SK-N-SH treated with all-trans-retinoic acid at 6 μM for 48 hours (cell line): ENCODE data around the gene SMIM24.

Source experiments
- ATAC-seq: fragments of 200-7000 bp; cut with Tn5 transposase; 3 replicates; pipeline ENCODE4 v1.9.1; 2020; ENCODE audit warnings: mild to moderate bottlenecking, moderate library complexity
- ARNTL ChIP-seq: fragments of 450-650 bp; formaldehyde crosslinking; IDR thresholded peaks from 2 replicates; pipeline ENCODE4 v1.5.0; 2020; ENCODE audit warnings: low read depth, mild to moderate bottlenecking, moderate library complexity, borderline replicate concordance
- BACH2 ChIP-seq: fragments of 250-450 bp; sonication (Bioruptor Pico); IDR thresholded peaks from 2 replicates; pipeline ENCODE4 v1.9.0; 2021; ENCODE audit warnings: mild to moderate bottlenecking, borderline replicate concordance
- CREB5 ChIP-seq: fragments of 250-450 bp; sonication (Bioruptor Pico); IDR thresholded peaks from 2 replicates; pipeline ENCODE4 v1.5.1; 2020; ENCODE audit warnings: low read depth, mild to moderate bottlenecking, moderate library complexity
- CSDC2 ChIP-seq: fragments of 250-450 bp; sonication (Bioruptor Pico); IDR thresholded peaks from 2 replicates; pipeline ENCODE4 v1.5.0; 2020; ENCODE audit warnings: mild to moderate bottlenecking, moderate library complexity
- CSRNP3 ChIP-seq: fragments of 250-450 bp; sonication (Bioruptor Pico); IDR thresholded peaks from 2 replicates; pipeline ENCODE4 v1.5.1; 2021; ENCODE audit warnings: mild to moderate bottlenecking, moderate library complexity
- GLIS3 ChIP-seq: fragments of 250-450 bp; sonication (Bioruptor Pico); IDR thresholded peaks from 2 replicates; pipeline ENCODE4 v1.5.0; 2020; ENCODE audit warnings: mild to moderate bottlenecking, moderate library complexity
- ISL1 ChIP-seq: fragments of 250-450 bp; sonication (Bioruptor Pico); IDR thresholded peaks from 2 replicates; pipeline ENCODE4 v2.1.2; 2022; ENCODE audit warnings: mild to moderate bottlenecking, moderate library complexity
- PATZ1 ChIP-seq: fragments of 250-450 bp; sonication (Bioruptor Pico); IDR thresholded peaks from 2 replicates; pipeline ENCODE4 v1.8.0; 2020; ENCODE audit warnings: mild to moderate bottlenecking, moderate library complexity, borderline replicate concordance
- POU6F1 ChIP-seq: fragments of 250-450 bp; sonication (Bioruptor Pico); IDR thresholded peaks from 2 replicates; pipeline ENCODE4 v1.8.0; 2021; ENCODE audit warnings: low read depth, mild to moderate bottlenecking, moderate library complexity, borderline replicate concordance
- PPARA ChIP-seq: fragments of 250-450 bp; sonication (Bioruptor Pico); IDR thresholded peaks from 2 replicates; pipeline ENCODE4 v1.5.0; 2020; ENCODE audit warnings: mild to moderate bottlenecking, borderline replicate concordance
- TCF4 ChIP-seq: fragments of 250-450 bp; sonication (Bioruptor Pico); IDR thresholded peaks from 2 replicates; pipeline ENCODE4 v1.8.0; 2021; ENCODE audit warnings: mild to moderate bottlenecking, moderate library complexity, borderline replicate concordance
- TOX ChIP-seq: fragments of 250-450 bp; sonication (Bioruptor Pico); IDR thresholded peaks from 2 replicates; pipeline ENCODE4 v1.8.0; 2021; ENCODE audit warnings: mild to moderate bottlenecking, moderate library complexity, borderline replicate concordance
- ZC3H10 ChIP-seq: fragments of 250-450 bp; sonication (Bioruptor Pico); IDR thresholded peaks from 2 replicates; pipeline ENCODE4 v1.5.1; 2021; ENCODE audit warnings: mild to moderate bottlenecking, moderate library complexity
- ZFP3 ChIP-seq: fragments of 250-450 bp; sonication (Bioruptor Pico); IDR thresholded peaks from 2 replicates; pipeline ENCODE4 v1.5.0; 2020; ENCODE audit warnings: mild to moderate bottlenecking, moderate library complexity
- ZFP30 ChIP-seq: fragments of 450-650 bp; formaldehyde crosslinking; IDR thresholded peaks from 2 replicates; pipeline ENCODE4 v1.5.0; 2022; ENCODE audit warnings: mild to moderate bottlenecking, moderate library complexity
- ZNF565 ChIP-seq: fragments of 450-650 bp; formaldehyde crosslinking; conservative IDR thresholded peaks from 2 replicates; pipeline ENCODE4 v1.5.0; 2020; ENCODE audit warnings: low read depth, mild to moderate bottlenecking, moderate library complexity
- ZNF8 ChIP-seq: fragments of 450-650 bp; formaldehyde crosslinking; IDR thresholded peaks from 2 replicates; pipeline ENCODE4 v1.5.0; 2020; ENCODE audit warnings: mild to moderate bottlenecking, moderate library complexity

The SMIM24 gene

GRCh38 chr19:3475449-3475848 is 4.9 kb downstream of the SMIM24 start:
- no peak for ATAC-seq
- TF ChIP-seq ARNTL (CRISPR knock-in tag) = no peak
- TF ChIP-seq ZFP30 (CRISPR knock-in tag) = no peak
- TF ChIP-seq GLIS3 = no peak
- no peak for TF ChIP-seq ZFP3 (CRISPR knock-in tag)
- TF ChIP-seq CREB5 (CRISPR knock-in tag) = no peak
- TF ChIP-seq PPARA (CRISPR knock-in tag) = no peak
- TF ChIP-seq ZNF565 (CRISPR knock-in tag) = no peak
- no peak for TF ChIP-seq BACH2 (CRISPR knock-in tag)
- TF ChIP-seq CSRNP3 (CRISPR knock-in tag) = no peak
- TF ChIP-seq TCF4 (CRISPR knock-in tag) = no peak
- TF ChIP-seq, all 23 proteins: peak for 0

- TF ChIP-seq CSDC2 (CRISPR knock-in tag) (no peak), ISL1 (CRISPR knock-in tag) (no peak), TOX (CRISPR knock-in tag) (no peak), ZFP3 (CRISPR knock-in tag) (no peak), ZC3H10 (CRISPR knock-in tag) (no peak), TCF4 (CRISPR knock-in tag) (no peak)
- no peak for ATAC-seq
Observed at GRCh38 chr19:3474614-3475013, 5.7 kb downstream of the SMIM24 start.

- TF ChIP-seq ZC3H10 (CRISPR knock-in tag) (no peak), ARNTL (CRISPR knock-in tag) (no peak), ZNF565 (CRISPR knock-in tag) (no peak), TCF4 (CRISPR knock-in tag) (no peak), CSRNP3 (CRISPR knock-in tag) (no peak), PPARA (CRISPR knock-in tag) (no peak), PATZ1 (CRISPR knock-in tag) (no peak), TOX (CRISPR knock-in tag) (no peak), ZFP30 (CRISPR knock-in tag) (no peak), GLIS3 (no peak), ZFP3 (CRISPR knock-in tag) (no peak), ZNF8 (no peak), POU6F1 (CRISPR knock-in tag) (no peak)
- TF ChIP-seq, all 23 proteins: peak for 0
- no peak for ATAC-seq
Observed at GRCh38 chr19:3474010-3474409, 6.3 kb downstream of the SMIM24 start.

GRCh38 chr19:3471954-3472655 is 8.2 kb downstream of the SMIM24 start:
- TF ChIP-seq ZNF8 (no peak), PATZ1 (CRISPR knock-in tag) (no peak), CSRNP3 (CRISPR knock-in tag) (no peak)
- peak; percentile 65 for ATAC-seq
